HG03521 (cell line): Measurements from ENCODE around the gene BCL3.
A peak's percentile ranks its signal among the peaks of the same experiment; 100 is the strongest.
"Not testable (repeated sequence)": the region's sequence is repeated elsewhere in the genome, so short reads cannot be mapped to it uniquely, and the experiment has no call there.

Source experiments
- ATAC-seq: cut with Tn5 transposase; IDR thresholded peaks from one replicate; pipeline ENCODE4 v1.9.1; 2021; ENCODE audit warnings: mild to moderate bottlenecking, moderate library complexity; ENCODE audit not compliant: unreplicated experiment

The BCL3 gene

GRCh38 chr19:44748426-44749254 lies at the start of gene BCL3:
Gene BCL3, plus strand, starts transcription at chr19:44748708. Its CDS starts 83 bp downstream, at chr19:44748791.
- ATAC-seq, result peak; percentile 29

- no peak for ATAC-seq
Measured at GRCh38 chr19:44700547-44700946, 48.0 kb upstream of the BCL3 start.

GRCh38 chr19:44701228-44701627 lies 47.3 kb upstream of the BCL3 start:
- no peak for ATAC-seq

GRCh38 chr19:44702551-44703176 lies 45.8 kb upstream of the BCL3 start:
- ATAC-seq, result no peak

- ATAC-seq, result no peak
Measured at GRCh38 chr19:44703336-44704078, 45.0 kb upstream of the BCL3 start.

- ATAC-seq, result no peak
Measured at GRCh38 chr19:44704982-44705381, 43.5 kb upstream of the BCL3 start.

- no peak for ATAC-seq
Measured at GRCh38 chr19:44705502-44706010, 43.0 kb upstream of the BCL3 start.

GRCh38 chr19:44706506-44707236 lies 41.8 kb upstream of the BCL3 start:
- ATAC-seq, result no peak

GRCh38 chr19:44707794-44708193 lies 40.7 kb upstream of the BCL3 start:
- ATAC-seq, result no peak

- ATAC-seq, result no peak
Measured at GRCh38 chr19:44708940-44709339, 39.6 kb upstream of the BCL3 start.

- not testable (repeated sequence) for ATAC-seq
Measured at GRCh38 chr19:44709434-44710266, 38.9 kb upstream of the BCL3 start.

- ATAC-seq, result no peak
Measured at GRCh38 chr19:44710483-44710882, 38.0 kb upstream of the BCL3 start.

GRCh38 chr19:44712864-44713515 lies 35.5 kb upstream of the BCL3 start:
- no peak for ATAC-seq

GRCh38 chr19:44714597-44715169 lies 33.8 kb upstream of the BCL3 start:
- ATAC-seq, result no peak

- no peak for ATAC-seq
Measured at GRCh38 chr19:44717603-44718002, 30.9 kb upstream of the BCL3 start.

- ATAC-seq, result no peak
Measured at GRCh38 chr19:44718441-44719261, 29.9 kb upstream of the BCL3 start.

- no peak for ATAC-seq
Measured at GRCh38 chr19:44719262-44719701, 29.2 kb upstream of the BCL3 start.

- ATAC-seq, result not testable (repeated sequence)
Measured at GRCh38 chr19:44720396-44720795, 28.1 kb upstream of the BCL3 start.
